Effector memory CD4-positive, alpha-beta T cell (primary cell): ENCODE measurements around the gene GRIN2B.

Experiments used
- DNase-seq, 3 donors: peaks; one replicate each; pipeline ENCODE4 v3.0.0-alpha.2; 2020
- H3K27ac ChIP-seq: 2 replicates; pipeline ENCODE4 v1.7.0; 2013; ENCODE audit warnings: mild to moderate bottlenecking, low read length, moderate library complexity; ENCODE audit not compliant: insufficient read depth, poor library complexity, severe bottlenecking
- H3K27me3 ChIP-seq: replicated peaks from 2 replicates; pipeline ENCODE4 v1.7.0; 2013; ENCODE audit warnings: mild to moderate bottlenecking, low read length; ENCODE audit not compliant: insufficient read depth, control insufficient read depth, poor library complexity, severe bottlenecking
- H3K36me3 ChIP-seq: 2 replicates; pipeline ENCODE4 v1.7.0; 2013; ENCODE audit warnings: mild to moderate bottlenecking, low read length, moderate library complexity; ENCODE audit not compliant: control insufficient read depth, insufficient read depth
- H3K4me1 ChIP-seq: 2 replicates; pipeline ENCODE4 v1.7.0; 2013; ENCODE audit warnings: low read length, mild to moderate bottlenecking; ENCODE audit not compliant: control insufficient read depth, insufficient read depth, poor library complexity, severe bottlenecking
- H3K4me3 ChIP-seq: 2 replicates; pipeline ENCODE4 v1.7.0; 2013; ENCODE audit warnings: low read length, low read depth, mild to moderate bottlenecking; ENCODE audit not compliant: insufficient read depth, poor library complexity, severe bottlenecking
- H3K9me3 ChIP-seq: 2 replicates; pipeline ENCODE4 v1.7.0; 2013; ENCODE audit warnings: mild to moderate bottlenecking, low read length, moderate library complexity; ENCODE audit not compliant: control insufficient read depth

The GRIN2B gene

GRCh38 chr12:13942826-13943225 lies 38.6 kb downstream of the GRIN2B start:
- Histone ChIP-seq H3K9me3 (peaks cover under 1% of the 10 kb centered on the region), H3K36me3 (no peaks in the 10 kb centered on the region), H3K4me1 (no peaks in the 10 kb centered on the region), H3K4me3 (no peak overlapping the region), H3K27ac (no peak overlapping the region), H3K27me3 (no peaks in the 10 kb centered on the region)
- no peak for DNase-seq

GRCh38 chr12:13941258-13942249 lies 39.8 kb downstream of the GRIN2B start:
- no peak for DNase-seq
- H3K27me3 ChIP-seq, result no peaks in the 10 kb centered on the region

DNA sequence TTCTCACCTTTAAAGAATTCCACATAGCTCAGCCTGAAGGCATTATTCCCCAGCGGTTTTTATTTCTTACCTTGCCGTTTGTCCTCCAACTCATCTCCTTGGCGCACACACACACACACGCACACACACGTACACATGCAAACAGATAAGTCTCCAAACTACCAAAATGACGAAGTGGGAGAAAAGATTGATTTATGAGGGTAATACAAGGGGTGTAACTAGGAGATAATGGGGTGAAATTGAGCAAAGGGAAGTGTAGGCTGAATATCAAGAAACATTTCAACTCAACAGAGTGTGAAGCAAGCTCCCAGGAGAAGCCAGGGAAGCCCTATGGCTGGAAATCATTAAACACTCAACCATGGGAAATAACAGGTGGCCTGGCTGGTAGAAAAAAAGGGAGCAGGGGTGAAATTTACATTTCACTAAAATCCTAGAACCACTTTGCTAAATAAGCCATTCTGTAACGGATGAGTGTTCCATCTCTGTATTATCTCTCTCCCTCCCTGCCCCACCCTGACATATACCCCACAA lies 41.0 kb downstream of the GRIN2B start:
- Histone ChIP-seq H3K27ac (no peak overlapping the region), H3K4me3 (no peak overlapping the region), H3K9me3 (peaks cover 4% of the 10 kb centered on the region), H3K4me1 (no peaks in the 10 kb centered on the region), H3K27me3 (no peaks in the 10 kb centered on the region), H3K36me3 (no peaks in the 10 kb centered on the region)
- DNase-seq, result no peak

More at GRCh38 chr12:13941258-13942249, 39.8 kb downstream of the GRIN2B start:
- Histone ChIP-seq H3K9me3 (peaks cover 4% of the 10 kb centered on the region), H3K4me3 (no peak overlapping the region), H3K27ac (no peak overlapping the region), H3K36me3 (no peaks in the 10 kb centered on the region), H3K4me1 (no peaks in the 10 kb centered on the region)

DNA sequence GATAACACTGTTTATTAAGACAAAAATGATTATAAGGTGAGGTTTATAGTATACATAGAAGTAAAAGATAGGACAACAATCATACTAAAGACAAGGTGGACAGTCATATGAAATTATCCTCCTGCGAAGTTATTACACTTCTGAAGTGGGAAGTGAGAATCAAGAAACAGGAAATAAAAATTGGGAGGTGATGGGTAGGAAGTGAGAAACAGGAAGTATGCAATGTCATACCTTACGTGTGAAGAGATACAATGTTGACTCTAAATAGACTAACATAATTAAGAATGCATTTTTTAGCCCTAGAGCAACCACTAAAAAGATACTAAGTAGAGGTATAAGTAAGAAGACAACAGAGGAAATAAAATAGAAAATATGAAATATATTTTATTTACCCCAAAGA lies 43.7 kb downstream of the GRIN2B start:
- Histone ChIP-seq H3K4me1 (no peaks in the 10 kb centered on the region), H3K36me3 (no peaks in the 10 kb centered on the region), H3K4me3 (no peak overlapping the region), H3K27ac (no peak overlapping the region), H3K27me3 (no peaks in the 10 kb centered on the region), H3K9me3 (peaks cover 4% of the 10 kb centered on the region)
- no peak for DNase-seq

DNA sequence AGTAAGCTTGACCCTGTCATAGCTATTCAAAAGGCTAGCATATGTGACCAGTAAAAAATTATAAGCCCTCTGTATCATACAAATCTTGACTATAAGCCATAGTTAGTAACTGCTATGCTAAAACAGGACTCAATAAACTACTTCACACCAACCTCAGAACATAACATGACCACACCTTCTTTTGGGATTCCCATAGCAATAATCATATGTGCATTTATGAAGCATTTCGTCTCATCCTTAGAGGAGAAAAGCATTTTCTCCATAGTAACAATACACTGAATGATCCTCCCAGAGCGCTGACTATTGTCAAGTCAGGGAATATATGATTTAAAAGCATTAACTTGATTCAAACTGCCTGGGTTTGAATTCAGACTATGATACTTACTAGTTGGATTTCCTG lies 46.2 kb downstream of the GRIN2B start:
- no peaks in the 10 kb centered on the region for H3K36me3 ChIP-seq
- no peak for DNase-seq
- no peak overlapping the region for H3K27ac ChIP-seq
- H3K27me3 ChIP-seq, result no peaks in the 10 kb centered on the region
- no peak overlapping the region for H3K4me3 ChIP-seq
- no peaks in the 10 kb centered on the region for H3K4me1 ChIP-seq
- H3K9me3 ChIP-seq, result peaks cover 4% of the 10 kb centered on the region
